H9 (cell line): ENCODE results near the gene SCFD1. TPM values are rescaled to one million over a fixed set of nuclear protein-coding genes. Genes with fewer than 3 reads are reported as not detected.

Source experiments
- DNase-seq: peaks from one replicate; pipeline ENCODE4 v3.0.0-alpha.2; 2017
- H2AFZ ChIP-seq: one replicate; pipeline ENCODE4 v1.6.1; 2013; ENCODE audit warnings: mild to moderate bottlenecking, low read length, control low read depth, moderate library complexity
- H2AK5ac ChIP-seq: 2 replicates; pipeline ENCODE4 v1.6.1; 2013; ENCODE audit warnings: low read length, control low read depth, mixed read lengths; ENCODE audit not compliant: insufficient read length
- H2BK120ac ChIP-seq: one replicate; pipeline ENCODE4 v1.6.1; 2013; ENCODE audit warnings: low read depth, mild to moderate bottlenecking, low read length, control low read depth, inconsistent platforms; ENCODE audit not compliant: poor library complexity, severe bottlenecking
- H2BK12ac ChIP-seq: 2 replicates; pipeline ENCODE4 v1.6.1; 2013; ENCODE audit warnings: low read length, control low read depth, mixed read lengths, low read depth; ENCODE audit not compliant: insufficient read length
- H2BK15ac ChIP-seq: 2 replicates; pipeline ENCODE4 v1.6.1; 2013; ENCODE audit warnings: low read depth, low read length, control low read depth
- H2BK20ac ChIP-seq: one replicate; pipeline ENCODE4 v1.6.1; 2013; ENCODE audit warnings: low read depth, mild to moderate bottlenecking, low read length, control low read depth, inconsistent platforms; ENCODE audit not compliant: poor library complexity, severe bottlenecking
- H2BK5ac ChIP-seq: 2 replicates; pipeline ENCODE4 v1.6.1; 2013; ENCODE audit warnings: low read length, control low read depth, mixed read lengths; ENCODE audit not compliant: insufficient read length
- H3K14ac ChIP-seq: 2 replicates; pipeline ENCODE4 v1.6.1; 2013; ENCODE audit warnings: low read length, control low read depth; ENCODE audit not compliant: insufficient read depth
- H3K18ac ChIP-seq: 2 replicates; pipeline ENCODE4 v1.6.1; 2013; ENCODE audit warnings: low read depth, mild to moderate bottlenecking, mixed read lengths, low read length, control low read depth; ENCODE audit not compliant: insufficient read length
- H3K23ac ChIP-seq: 2 replicates; pipeline ENCODE4 v1.6.1; 2013; ENCODE audit warnings: low read length, control low read depth, mixed read lengths, low read depth; ENCODE audit not compliant: insufficient read length
- H3K23me2 ChIP-seq: 2 replicates; pipeline ENCODE4 v1.6.1; 2013; ENCODE audit warnings: low read depth, mild to moderate bottlenecking, mixed read lengths, low read length, control low read depth; ENCODE audit not compliant: insufficient read length, poor library complexity, severe bottlenecking
- H3K27ac ChIP-seq: 2 replicates; pipeline ENCODE4 v1.5.1; 2013; ENCODE audit warnings: low read length, control low read depth, mixed read lengths, low read depth; ENCODE audit not compliant: insufficient read length
- H3K27me3 ChIP-seq: 2 replicates; pipeline ENCODE4 v1.6.1; 2013; ENCODE audit warnings: low read length, control low read depth, inconsistent platforms; ENCODE audit not compliant: insufficient read depth
- H3K4ac ChIP-seq: 2 replicates; pipeline ENCODE4 v1.6.1; 2013; ENCODE audit warnings: low read depth, mild to moderate bottlenecking, control low read depth, inconsistent platforms, low read length, moderate library complexity
- H3K4me1 ChIP-seq: 2 replicates; pipeline ENCODE4 v1.6.1; 2013; ENCODE audit warnings: low read length, control low read depth, inconsistent platforms; ENCODE audit not compliant: insufficient read depth
- H3K4me2 ChIP-seq: 2 replicates; pipeline ENCODE4 v1.6.1; 2013; ENCODE audit warnings: low read length, control low read depth, mixed read lengths; ENCODE audit not compliant: insufficient read length, insufficient read depth
- H3K56ac ChIP-seq: 2 replicates; pipeline ENCODE4 v1.6.1; 2013; ENCODE audit warnings: low read depth, mild to moderate bottlenecking, mixed read lengths, low read length, control low read depth; ENCODE audit not compliant: insufficient read length
- H3K79me1 ChIP-seq: 2 replicates; pipeline ENCODE4 v1.6.1; 2013; ENCODE audit warnings: low read depth, mild to moderate bottlenecking, moderate library complexity, low read length, control low read depth, inconsistent platforms; ENCODE audit not compliant: insufficient read depth, poor library complexity, severe bottlenecking
- H3K79me2 ChIP-seq: 2 replicates; pipeline ENCODE4 v1.6.1; 2013; ENCODE audit warnings: low read length, control low read depth, inconsistent platforms; ENCODE audit not compliant: insufficient read depth
- H3K9ac ChIP-seq: 2 replicates; pipeline ENCODE4 v1.6.1; 2013; ENCODE audit warnings: low read length, control low read depth, mixed read lengths; ENCODE audit not compliant: insufficient read length; ENCODE audit errors: extremely low read depth
- H3K9me3 ChIP-seq: one replicate; pipeline ENCODE4 v1.6.1; 2013; ENCODE audit warnings: low read depth, low read length, inconsistent platforms; ENCODE audit not compliant: control insufficient read depth
- H3T11ph ChIP-seq: one replicate; pipeline ENCODE4 v1.6.1; 2013; ENCODE audit warnings: mild to moderate bottlenecking, low read length, control low read depth, inconsistent platforms
- H4K20me1 ChIP-seq: one replicate; pipeline ENCODE4 v1.6.1; 2013; ENCODE audit not compliant: control insufficient read depth, insufficient read length, insufficient read depth
- H4K5ac ChIP-seq: 2 replicates; pipeline ENCODE4 v1.6.1; 2013; ENCODE audit warnings: low read depth, mild to moderate bottlenecking, mixed read lengths, low read length, control low read depth; ENCODE audit not compliant: insufficient read length
- H4K8ac ChIP-seq: replicated peaks from 2 replicates; pipeline ENCODE4 v1.6.1; 2013; ENCODE audit warnings: low read length, control low read depth, mixed read lengths, low read depth; ENCODE audit not compliant: insufficient read length
- H4K91ac ChIP-seq: 2 replicates; pipeline ENCODE4 v1.6.1; 2013; ENCODE audit warnings: low read depth, mild to moderate bottlenecking, moderate library complexity, mixed read lengths, low read length, control low read depth; ENCODE audit not compliant: insufficient read length
- H3K27ac Mint-ChIP-seq, 3 experiments: 2 replicates in 2 of 3; 3 replicates in 1 of 3; pipeline ENCODE4 v1.8.0; 2020 to 2021; ENCODE audit warnings: mixed read lengths in 3 of 3, mild to moderate bottlenecking in 1 of 3, moderate library complexity in 1 of 3
- H3K27me3 Mint-ChIP-seq: 2 replicates; pipeline ENCODE4 v1.8.0; 2021; ENCODE audit warnings: low read depth, mild to moderate bottlenecking, moderate library complexity, mixed read lengths
- H3K36me3 Mint-ChIP-seq, 3 experiments: 2 replicates in 2 of 3; 3 replicates in 1 of 3; pipeline ENCODE4 v1.8.0; 2020 to 2021; ENCODE audit warnings: low read depth in 3 of 3, mixed read lengths in 3 of 3; ENCODE audit not compliant: insufficient read depth in 1 of 3
- H3K4me1 Mint-ChIP-seq, 2 experiments: 2 replicates each; pipeline ENCODE4 v1.8.0; 2020; ENCODE audit warnings: mixed read lengths in 2 of 2
- H3K4me3 Mint-ChIP-seq, 2 experiments: 2 replicates in 1 of 2; 3 replicates in 1 of 2; pipeline ENCODE4 v1.8.0; 2020 to 2021; ENCODE audit warnings: mild to moderate bottlenecking in 2 of 2, mixed read lengths in 2 of 2, moderate library complexity in 1 of 2
- H3K9me3 Mint-ChIP-seq, 2 experiments: 2 replicates in 1 of 2; 3 replicates in 1 of 2; pipeline ENCODE4 v1.8.0; 2020; ENCODE audit warnings: mild to moderate bottlenecking in 2 of 2, mixed read lengths in 2 of 2, moderate library complexity in 1 of 2
- CTCF ChIP-seq: fragments of 200-600 bp; sonication (generic); conservative IDR thresholded peaks from 3 replicates; pipeline ENCODE4 v1.8.0; 2021; ENCODE audit warnings: antibody characterized with exemption, mild to moderate bottlenecking
- total RNA-seq: library from RNA; stranded (reverse); gene quantifications from 2 replicates; pipeline ENCODE4 v1.2.1, GENCODE V29; 2021

The SCFD1 gene
- total RNA-seq, 1 experiment from 2014 or later: 85.2 TPM

GRCh38 chr14:30710876-30711275 lies 88.8 kb downstream of the SCFD1 start:
- no peaks in the 10 kb centered on the region for H3K79me1 ChIP-seq
- no peak for TF ChIP-seq CTCF
- no peak overlapping the region for H3K4me2 ChIP-seq
- H2BK5ac ChIP-seq: no peak overlapping the region
- H3K56ac ChIP-seq: no peak overlapping the region
- no peak overlapping the region for H3K14ac ChIP-seq
- no peak overlapping the region for H3K9ac ChIP-seq
- no peak overlapping the region for H3K18ac ChIP-seq
- DNase-seq: no peak
- no peak overlapping the region for H2AFZ ChIP-seq
- no peaks in the 10 kb centered on the region for H3K27me3 ChIP-seq
- no peaks in the 10 kb centered on the region for H3K9me3 ChIP-seq
- no peak overlapping the region for H2BK15ac ChIP-seq
- no peaks in the 10 kb centered on the region for H4K20me1 ChIP-seq
- no peak overlapping the region for H2BK12ac ChIP-seq
- Mint-ChIP-seq H3K36me3 (peaks cover 0 to 11% (median 3%) of the 10 kb centered on the region in 3 experiments; a peak in 3 of 7 replicates), H3K9me3 (no peaks in the 10 kb centered on the region), H3K4me1 (no peaks in the 10 kb centered on the region), H3K27ac (0 out of 7 replicates have a peak overlapping the region, but pooled peaks of 1 of the 3 experiments have one; percentile 13), H3K4me3 (no peak overlapping the region), H3K27me3 (no peaks in the 10 kb centered on the region)
- no peak overlapping the region for H2AK5ac ChIP-seq
- no peak overlapping the region for H4K5ac ChIP-seq
- H4K8ac ChIP-seq: no peak overlapping the region
- H3T11ph ChIP-seq: no peak overlapping the region
- no peaks in the 10 kb centered on the region for H3K79me2 ChIP-seq
- no peak overlapping the region for H3K23ac ChIP-seq
- no peak overlapping the region for H4K91ac ChIP-seq
- no peaks in the 10 kb centered on the region for H3K4me1 ChIP-seq
- no peaks in the 10 kb centered on the region for H3K23me2 ChIP-seq
- no peak overlapping the region for H2BK120ac ChIP-seq
- no peak overlapping the region for H2BK20ac ChIP-seq
- no peak overlapping the region for H3K4ac ChIP-seq
- no peak overlapping the region for H3K27ac ChIP-seq
